Activated CD8-positive, alpha-beta memory T cell treated with anti-CD3 and anti-CD28 coated beads for 36 hours (primary cell): ENCODE data around the gene COG8. TPM values are rescaled to one million over a fixed set of nuclear protein-coding genes. Genes with fewer than 3 reads are reported as not detected.
"Not testable (repeated sequence)": the region's sequence is repeated elsewhere in the genome, so short reads cannot be mapped to it uniquely, and the experiment has no call there.

Source experiments
- CTCF ChIA-PET: fragments of 350-600 bp; sonication (Branson Sonifier 250); formaldehyde crosslinking; loops from one replicate; lab custom pipeline; 2021; ENCODE audit warnings: antibody characterized with exemption; lab: Charles Lee
- POLR2A ChIA-PET: fragments of 350-600 bp; sonication (Branson Sonifier 250); formaldehyde crosslinking; loops from one replicate; lab custom pipeline; 2021; ENCODE audit warnings: antibody characterized with exemption; lab: Charles Lee
- total RNA-seq, 2 experiments: library from RNA; stranded (reverse); gene quantifications; one replicate each; pipeline ENCODE4 v1.2.3, GENCODE V29; 2021

COG8 gene
- total RNA-seq, 2 experiments from 2014 or later: 38.1 to 38.6 TPM

DNA sequence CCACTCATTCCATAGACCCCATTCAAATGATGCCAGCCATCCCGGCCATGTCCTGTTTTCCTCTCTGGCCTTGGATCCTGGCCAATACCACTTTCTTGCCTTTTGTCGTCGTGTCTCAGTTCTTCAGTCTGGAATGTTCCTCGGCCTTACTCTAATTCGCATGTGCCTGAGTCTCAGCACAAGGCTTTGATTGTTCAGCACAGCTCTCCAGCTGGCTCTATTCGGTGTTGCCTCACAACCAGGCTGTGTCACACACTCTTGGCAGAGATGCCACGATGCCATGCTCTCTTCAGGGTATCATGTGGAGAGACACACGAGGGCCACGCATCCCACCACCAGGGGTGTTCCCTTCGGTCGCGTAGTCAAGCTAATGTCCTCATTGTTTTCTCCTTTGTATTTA lies 30.0 kb downstream of the COG8 start:
- ChIA-PET CTCF (interaction anchor here (0.6 kb wide), 1 partner anchor 173 kb away, joined by 4 read pairs; no protein-coding TSS in a partner anchor), POLR2A (no interaction called here)

DNA sequence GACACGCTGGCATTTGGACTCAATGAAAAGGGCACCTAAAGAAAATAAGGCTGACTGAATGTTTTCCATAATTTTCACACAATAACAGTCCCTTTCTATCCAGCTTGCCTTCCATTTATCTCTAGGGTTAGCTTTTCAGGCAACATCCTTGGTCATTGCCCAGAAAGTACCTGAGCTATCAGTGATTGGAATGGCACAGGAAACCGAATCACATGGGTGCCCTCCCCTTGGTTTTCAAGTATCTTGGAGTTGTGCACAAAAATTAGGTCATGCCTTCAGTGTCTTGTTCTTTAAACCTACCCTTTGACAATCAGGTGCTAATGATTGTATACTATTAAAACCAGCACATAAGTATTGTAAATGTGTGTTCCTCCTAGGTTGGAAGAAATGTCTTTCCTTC lies 31.5 kb downstream of the COG8 start:
- ChIA-PET POLR2A (no interaction called here), CTCF (interaction anchor here (0.6 to 0.7 kb wide), 2 partner anchors 668 to 717 kb away, joined by 4 read pairs; no protein-coding TSS in a partner anchor)

GRCh38 chr16:69307091-69307490 lies 32.3 kb downstream of the COG8 start:
- CTCF ChIA-PET: interaction anchor here (0.6 kb wide), 1 partner anchor 667 kb away, joined by 4 read pairs; no protein-coding TSS in a partner anchor
- POLR2A ChIA-PET: no interaction called here

GRCh38 chr16:69306031-69306430 lies 33.3 kb downstream of the COG8 start:
- CTCF ChIA-PET: no interaction called here
- POLR2A ChIA-PET: no interaction called here

GRCh38 chr16:69302301-69302700 lies 37.1 kb downstream of the COG8 start:
- CTCF ChIA-PET: no interaction called here
- POLR2A ChIA-PET: no interaction called here

DNA sequence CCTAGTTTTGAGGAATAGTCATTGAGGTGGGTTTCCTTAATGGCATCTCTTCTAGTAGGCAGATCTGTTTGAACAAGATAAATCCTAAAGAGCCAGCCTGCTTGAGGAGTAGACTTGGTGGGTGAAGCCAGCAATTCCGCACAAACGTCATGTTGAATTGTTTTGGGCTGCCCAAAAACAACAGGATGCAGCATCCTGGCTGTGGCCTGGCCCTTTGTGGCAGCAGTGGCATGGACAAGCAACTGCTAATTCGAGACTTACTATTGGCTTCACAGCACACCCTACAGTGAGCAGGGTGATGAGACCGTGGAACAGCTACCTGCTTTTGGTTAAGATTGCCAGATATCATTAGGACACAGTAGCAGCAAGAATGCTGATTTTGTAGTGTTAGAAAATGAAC lies 37.5 kb downstream of the COG8 start:
- CTCF ChIA-PET: no interaction called here
- POLR2A ChIA-PET: no interaction called here

DNA sequence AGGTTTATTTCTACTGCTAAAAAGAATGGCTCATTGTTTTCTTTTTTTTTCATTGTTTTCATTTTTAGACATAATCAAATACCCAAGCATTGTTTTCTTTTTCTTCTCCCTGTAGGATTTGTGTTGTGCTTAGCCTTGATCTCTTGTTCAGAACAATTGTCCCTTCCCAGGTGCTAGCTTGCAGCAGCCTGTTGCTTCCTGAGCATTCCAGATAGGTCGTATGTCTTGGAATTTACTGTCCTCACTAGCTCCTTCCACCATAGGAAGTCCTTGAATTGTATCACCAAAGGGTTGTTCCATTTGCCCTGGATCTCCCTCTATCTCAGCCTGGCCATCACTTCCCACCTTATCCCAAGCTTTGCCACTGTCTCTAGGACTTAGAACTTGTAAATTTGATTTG lies 38.2 kb downstream of the COG8 start:
- ChIA-PET CTCF (no interaction called here), POLR2A (no interaction called here)

- ChIA-PET POLR2A (no interaction called here), CTCF (interaction anchor here (0.7 kb wide), 1 partner anchor 11 kb away, joined by 3 read pairs; no protein-coding TSS in a partner anchor)
Observed at GRCh38 chr16:69298261-69298660, 41.1 kb downstream of the COG8 start.

DNA sequence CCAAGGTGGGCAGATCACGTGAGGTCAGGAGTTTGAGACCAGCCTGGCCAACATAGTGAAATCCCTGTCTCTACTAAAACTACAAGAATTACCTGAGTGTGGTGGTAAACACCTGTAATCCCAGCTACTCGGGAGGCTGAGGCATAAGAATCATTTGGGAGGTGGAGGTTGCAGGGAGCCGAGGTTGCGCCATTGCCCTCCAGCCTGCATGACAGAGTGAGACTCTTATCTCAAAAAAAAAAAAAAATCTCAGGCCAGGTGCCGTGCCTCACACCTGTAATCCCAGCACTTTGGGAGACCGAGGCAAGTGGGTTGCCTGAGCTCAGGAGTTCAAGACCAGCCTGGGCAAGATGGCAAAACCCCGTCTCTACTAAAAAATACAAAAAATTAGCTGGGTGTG lies 42.6 kb downstream of the COG8 start:
- CTCF ChIA-PET: interaction anchor here (0.6 kb wide), 1 partner anchor 173 kb away, joined by 3 read pairs; no protein-coding TSS in a partner anchor

DNA sequence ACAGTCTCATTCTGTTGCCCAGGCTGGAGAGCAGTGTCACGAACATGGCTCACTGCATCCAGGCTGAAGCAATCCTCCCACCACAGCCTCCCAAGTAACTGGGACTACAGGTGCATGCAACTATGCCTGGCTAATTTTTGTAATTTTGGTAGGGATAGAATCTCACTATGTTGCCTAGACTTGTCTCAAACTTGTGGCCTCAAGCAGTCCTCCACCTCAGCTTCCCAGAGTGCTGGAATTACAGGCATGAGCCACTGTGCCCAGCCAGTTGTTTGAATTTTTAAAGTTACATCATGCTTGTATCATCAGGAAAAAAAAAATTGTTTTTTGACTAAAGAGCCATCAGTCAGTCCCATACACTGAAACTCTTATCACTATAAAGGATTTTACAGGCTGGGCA lies 45.3 kb downstream of the COG8 start:
- CTCF ChIA-PET: no interaction called here
- POLR2A ChIA-PET: no interaction called here

More for the DNA sequence above, 42.6 kb downstream of the COG8 start:
- POLR2A ChIA-PET: interaction anchor here (0.7 kb wide), 2 partner anchors 39 to 86 kb away, joined by 3 to 5 read pairs; no protein-coding TSS in a partner anchor

- POLR2A ChIA-PET: no interaction called here
- CTCF ChIA-PET: no interaction called here
Observed at GRCh38 chr16:69293401-69293800, 46.0 kb downstream of the COG8 start.

- POLR2A ChIA-PET: not testable (repeated sequence)
- CTCF ChIA-PET: interaction anchor here (0.6 kb wide), 1 partner anchor 379 kb away, joined by 4 read pairs; no protein-coding TSS in a partner anchor
Observed at GRCh38 chr16:69291657-69292056, 47.7 kb downstream of the COG8 start.

DNA sequence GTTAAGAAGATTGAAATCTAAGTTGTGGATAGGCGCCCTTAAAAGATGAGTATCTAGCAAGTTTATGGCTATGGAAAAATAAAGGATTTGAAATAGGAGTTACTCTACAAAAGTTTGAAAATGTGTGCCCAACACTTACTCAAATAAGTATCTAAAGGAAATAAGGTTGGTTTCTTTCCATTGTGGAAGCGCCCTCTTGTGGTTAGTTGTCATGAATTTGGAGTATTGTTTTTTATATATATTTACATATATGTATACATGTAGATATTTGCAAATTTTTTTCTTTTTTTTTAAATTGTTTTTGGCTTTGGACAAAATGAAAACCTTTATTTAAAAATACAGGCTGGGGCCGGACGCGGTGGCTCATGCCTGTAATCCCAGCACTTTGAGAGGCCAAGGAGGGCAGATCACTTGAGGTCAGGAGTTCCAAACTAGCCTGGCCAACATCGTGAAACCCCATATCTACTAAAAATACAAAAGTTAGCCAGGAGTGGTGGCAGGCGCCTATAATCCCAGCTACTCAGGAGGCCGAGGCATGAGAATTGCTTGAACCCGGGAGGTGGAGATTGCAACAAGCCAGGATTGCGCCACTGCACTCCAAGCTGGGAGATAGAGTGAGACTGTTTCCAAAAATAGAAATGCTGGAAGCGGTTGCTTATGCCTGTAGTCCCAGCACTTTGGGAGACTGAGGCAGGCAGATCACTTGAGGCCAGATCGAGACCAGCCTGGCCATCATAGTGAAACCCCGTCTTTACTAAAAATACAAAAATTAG lies 52.2 kb downstream of the COG8 start:
- ChIA-PET CTCF (interaction anchor here (0.6 to 1.0 kb wide), 5 partner anchors 11 to 437 kb away, joined by 3 to 4 read pairs (median 3); no protein-coding TSS in a partner anchor), POLR2A (interaction anchor here (0.6 kb wide), 2 partner anchors 12 to 283 kb away, joined by 4 to 6 read pairs; no protein-coding TSS in a partner anchor)

DNA sequence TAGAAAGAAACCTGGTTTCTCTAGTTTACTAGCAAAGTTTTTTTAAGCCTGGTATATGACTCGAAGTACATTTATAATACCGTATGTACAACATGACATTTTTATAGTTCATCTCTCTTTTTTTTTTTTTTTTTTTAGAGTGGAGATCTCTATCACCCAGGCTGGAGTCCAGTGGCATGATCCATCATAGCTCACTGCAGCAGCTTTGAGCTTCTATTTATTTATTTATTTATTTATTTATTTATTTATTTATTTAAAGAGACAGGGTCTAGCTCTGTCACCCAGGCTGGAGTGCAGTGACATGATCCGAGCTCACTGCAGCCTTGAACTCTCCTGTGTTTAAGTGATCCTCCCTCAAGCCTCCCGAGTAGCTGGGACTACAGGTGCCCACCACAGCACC lies 54.1 kb downstream of the COG8 start:
- ChIA-PET POLR2A (interaction anchor here (0.6 kb wide), 1 partner anchor 103 kb away, joined by 3 read pairs; no protein-coding TSS in a partner anchor), CTCF (interaction anchor here (0.7 kb wide), 3 partner anchors 98 to 874 kb away, joined by 3 to 4 read pairs (median 3); partner anchors contain the start of gene SNTB2)

DNA sequence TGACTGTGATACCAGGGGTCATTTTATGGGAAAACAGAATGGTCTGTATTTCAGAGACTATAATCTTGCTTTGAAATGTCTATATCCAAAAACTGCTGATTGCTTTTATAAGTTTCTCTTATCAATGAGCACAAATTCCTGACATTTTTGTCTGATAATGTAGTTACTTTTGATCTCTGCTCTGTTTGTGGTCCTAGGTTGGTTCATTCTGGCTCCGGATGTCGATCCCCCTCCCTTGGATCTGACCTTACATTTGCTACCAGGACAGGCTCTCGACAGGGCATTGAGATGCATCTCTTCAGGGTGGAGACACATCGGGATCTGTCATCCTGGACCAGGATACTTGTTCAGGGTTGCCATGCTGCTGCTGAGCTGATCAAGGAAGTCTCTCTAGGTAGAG lies 55.5 kb downstream of the COG8 start:
- CTCF ChIA-PET: no interaction called here
- POLR2A ChIA-PET: no interaction called here

DNA sequence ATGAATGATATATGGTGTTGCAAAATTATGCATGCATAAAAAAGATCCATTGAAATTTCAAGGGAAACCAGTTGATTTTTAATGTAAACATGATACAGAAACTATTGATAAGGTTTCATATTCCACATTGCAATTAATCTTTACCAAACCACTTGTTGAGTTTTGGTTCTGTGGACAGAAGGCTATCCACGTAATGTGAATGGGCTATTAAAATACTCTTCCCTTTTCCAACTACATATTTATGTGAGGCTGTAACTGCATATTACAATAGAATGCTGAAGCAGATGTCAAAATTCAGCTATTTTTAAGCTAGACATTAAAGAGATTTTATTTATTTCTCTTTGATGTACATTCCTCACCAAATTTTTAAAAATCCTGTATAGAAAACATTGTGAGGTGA lies 62.0 kb downstream of the COG8 start:
- CTCF ChIA-PET: interaction anchor here (0.5 kb wide), 1 partner anchor 20 kb away, joined by 3 read pairs; no protein-coding TSS in a partner anchor
- POLR2A ChIA-PET: interaction anchor here (0.6 kb wide), 1 partner anchor 27 kb away, joined by 3 read pairs; no protein-coding TSS in a partner anchor
